NCI-H1105 (cell line): ENCODE measurements around the gene GRAMD4.

ENCODE experiments used
- DNase-seq: peaks from one replicate; lab custom pipeline; 2025; lab: John Stamatoyannopoulos, UW

The GRAMD4 gene

DNA sequence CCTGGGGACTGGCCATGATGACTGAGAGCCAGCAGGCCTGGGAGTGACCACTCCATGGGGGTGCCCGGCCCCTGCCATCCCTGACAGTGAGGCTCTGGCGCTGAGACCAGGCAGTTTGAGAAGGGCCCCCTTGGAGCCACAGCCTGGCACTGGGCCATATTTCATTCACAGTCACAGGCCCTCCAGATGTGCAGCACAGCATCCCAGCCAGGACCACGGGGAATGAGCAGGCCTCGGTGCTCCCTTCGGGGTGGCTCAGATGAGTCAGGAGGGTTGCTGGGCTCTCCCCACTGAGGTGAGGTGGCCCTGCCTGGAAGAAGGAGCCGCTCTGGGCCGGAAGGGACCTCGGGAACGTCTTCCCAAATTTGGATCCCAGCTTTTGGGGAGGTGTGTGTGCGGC is 53.0 kb downstream of the GRAMD4 start:
- DNase-seq: no peak

DNA sequence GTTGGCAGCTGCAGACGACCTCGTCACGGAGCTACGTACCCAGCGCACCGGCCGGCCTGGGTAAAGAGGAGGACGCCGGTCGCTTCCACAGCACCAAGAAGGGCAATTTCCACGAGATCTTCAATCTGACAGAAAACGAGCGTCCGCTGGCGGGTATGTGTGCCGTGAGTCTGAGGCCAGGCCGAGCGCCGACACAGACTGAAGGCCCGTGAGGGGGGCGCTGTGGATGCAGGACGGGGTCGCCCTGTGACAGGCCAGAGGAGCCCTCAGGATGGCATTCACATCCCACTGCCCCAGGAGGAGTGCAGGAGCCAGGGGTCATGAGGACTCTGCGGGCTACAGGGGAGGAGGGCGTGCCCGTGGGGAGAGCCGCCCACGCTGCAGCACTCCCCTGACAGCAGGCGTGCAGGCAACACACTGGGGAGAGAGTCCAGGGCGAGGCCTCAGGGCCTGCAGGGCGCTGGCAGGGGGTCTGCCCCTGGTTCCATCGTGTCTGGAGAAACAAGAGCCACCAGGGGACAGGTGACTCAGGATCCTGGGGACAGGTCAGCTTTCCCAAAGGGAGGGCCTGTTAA is 53.6 kb downstream of the GRAMD4 start:
- no peak for DNase-seq

- DNase-seq: no peak
Measured at GRCh38 chr22:46674367-46674781, 54.2 kb downstream of the GRAMD4 start.

DNA sequence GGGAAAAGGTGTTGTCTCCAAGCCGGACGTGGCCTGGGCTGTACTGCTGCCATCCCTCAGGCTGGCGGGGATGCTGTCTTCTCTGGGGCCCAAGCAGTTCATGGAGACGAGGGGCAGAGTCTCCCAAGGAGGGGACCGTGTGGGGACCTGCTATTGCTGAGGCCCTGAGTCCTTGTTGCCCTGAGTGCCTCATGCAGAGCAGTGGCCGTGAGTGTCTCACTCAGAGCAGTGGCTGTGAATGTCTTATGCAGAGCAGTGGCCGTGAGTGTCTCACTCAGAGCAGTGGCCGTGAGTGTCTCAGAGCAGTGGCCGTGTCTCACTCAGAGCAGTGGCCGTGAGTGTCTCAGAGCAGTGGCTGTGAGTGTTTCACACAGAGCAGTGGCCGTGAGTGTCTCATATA is 54.7 kb downstream of the GRAMD4 start:
- no peak for DNase-seq

- no peak for DNase-seq
Measured at GRCh38 chr22:46675479-46675878, 55.3 kb downstream of the GRAMD4 start.

DNA sequence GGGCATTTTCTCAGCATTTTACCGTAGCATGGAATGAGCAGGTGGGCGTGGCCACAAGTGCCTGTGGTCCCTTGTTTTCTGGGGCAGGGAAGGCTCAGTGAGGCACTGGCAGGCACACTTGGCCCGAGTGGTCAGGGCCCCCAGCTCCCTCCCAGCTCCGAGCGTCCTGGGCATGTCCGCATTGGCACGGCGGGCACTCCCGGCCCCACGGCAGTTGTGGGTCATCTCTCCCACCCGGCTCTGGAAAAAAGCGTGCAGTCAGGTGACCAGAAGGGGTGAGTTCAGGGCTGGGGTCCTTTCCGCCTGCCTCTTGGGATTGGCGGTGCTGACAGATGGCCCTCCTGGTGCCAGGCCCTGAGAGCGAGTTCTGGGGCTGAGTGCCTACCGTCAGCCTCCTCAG is 55.8 kb downstream of the GRAMD4 start:
- DNase-seq: no peak

GRCh38 chr22:46676479-46676878 is 56.3 kb downstream of the GRAMD4 start:
- no peak for DNase-seq

DNA sequence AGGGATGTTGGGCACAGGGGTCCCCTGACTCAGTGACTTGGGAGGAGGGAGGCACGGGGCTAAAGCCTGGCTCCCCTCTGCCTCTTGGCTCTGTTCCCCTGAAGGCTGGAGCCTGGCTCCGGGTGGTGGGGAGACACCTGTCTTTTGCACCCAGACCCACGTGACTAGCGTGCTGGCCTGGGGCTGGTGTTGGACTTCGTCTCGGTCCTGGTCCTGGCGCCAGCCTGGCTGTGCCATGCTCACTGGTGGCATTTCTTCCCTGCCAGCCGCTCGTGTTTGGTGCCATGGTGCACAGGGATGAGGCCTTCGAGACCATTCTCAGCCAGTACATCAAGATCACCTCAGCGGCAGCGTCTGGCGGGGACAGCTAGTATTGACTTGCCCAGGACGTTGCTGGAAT is 56.7 kb downstream of the GRAMD4 start:
- no peak for DNase-seq

- no peak for DNase-seq
Measured at GRCh38 chr22:46677323-46678002, 57.3 kb downstream of the GRAMD4 start.

DNA sequence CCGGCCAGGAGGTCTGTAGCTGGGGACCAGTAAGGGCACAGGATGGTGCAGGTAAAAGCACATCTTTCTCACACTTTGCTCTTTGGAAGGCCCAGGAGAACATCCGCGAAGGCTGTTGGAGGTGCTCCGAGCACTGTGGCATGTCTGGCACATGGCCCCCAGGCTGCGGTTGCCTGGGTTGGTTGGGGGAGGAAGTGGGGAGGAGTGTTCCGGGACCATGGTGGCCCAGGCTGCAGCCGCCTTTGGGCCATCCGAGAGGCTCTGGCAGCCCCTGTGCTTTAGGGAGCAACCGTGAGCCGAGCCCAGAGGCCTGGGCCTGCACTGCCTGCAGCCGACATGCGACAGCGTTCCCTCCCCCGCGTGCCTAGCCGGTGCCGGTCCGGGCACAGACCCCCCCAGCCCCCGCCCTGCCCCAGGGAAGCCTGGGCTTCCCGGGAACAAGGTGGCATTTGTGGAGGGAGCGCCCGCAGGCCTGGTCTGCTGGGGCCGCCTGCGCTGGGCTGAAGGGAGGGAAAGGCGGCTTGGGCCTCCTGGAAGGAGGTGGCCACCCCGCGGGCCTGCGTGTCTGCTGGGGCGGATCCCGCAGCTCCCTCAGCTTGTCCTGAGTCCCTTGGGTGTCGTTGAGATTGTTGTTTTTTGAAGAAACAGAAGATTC is 57.9 kb downstream of the GRAMD4 start:
- DNase-seq: no peak

GRCh38 chr22:46678785-46679700 is 58.9 kb downstream of the GRAMD4 start:
- DNase-seq: no peak

DNA sequence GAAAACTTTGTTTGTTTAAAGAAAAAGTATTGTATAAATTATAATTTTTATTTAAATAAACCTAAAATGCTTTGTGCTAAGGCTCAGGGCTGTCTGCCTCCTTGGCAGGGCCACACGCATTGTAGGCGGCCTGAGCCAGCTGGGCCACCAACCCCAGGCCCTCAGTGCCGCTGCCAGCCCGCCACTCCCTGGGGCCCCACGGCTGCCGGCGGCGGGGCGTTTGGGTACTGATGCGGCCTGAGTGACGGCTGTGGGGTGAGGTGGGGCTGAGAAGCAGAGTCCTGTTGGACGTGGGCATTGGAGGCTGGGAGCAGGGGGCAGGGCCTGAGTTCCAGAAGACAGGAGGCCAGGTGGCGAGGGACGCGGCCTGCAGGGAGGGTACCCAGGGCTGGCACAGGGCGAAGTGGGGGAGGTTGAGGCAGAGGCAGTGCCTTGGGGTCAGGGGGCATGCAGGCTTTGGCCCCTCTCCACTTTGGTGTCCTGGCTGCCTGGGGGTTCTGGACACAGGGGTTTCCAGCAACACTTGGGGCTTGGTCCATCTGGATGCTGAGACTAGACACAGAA is 59.6 kb downstream of the GRAMD4 start:
- no peak for DNase-seq

DNA sequence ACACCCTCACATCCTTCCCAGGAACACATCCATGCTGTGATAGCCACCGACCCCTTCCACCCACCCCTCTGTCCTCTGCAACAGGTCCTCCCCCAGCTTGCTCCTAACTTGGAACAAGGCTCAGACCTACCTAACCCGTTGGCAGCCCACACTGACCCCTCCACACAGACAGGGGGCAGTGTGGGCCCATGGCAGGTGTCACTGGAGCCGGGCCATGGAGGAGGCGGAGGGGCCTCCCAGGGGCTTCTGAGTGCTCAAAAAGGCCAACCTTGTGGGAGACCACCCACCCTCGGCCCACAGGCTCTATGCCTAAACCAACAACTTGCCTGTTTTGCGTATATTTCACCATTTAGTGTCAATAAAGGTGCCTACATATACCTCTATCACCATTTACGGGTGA is 60.8 kb downstream of the GRAMD4 start:
- DNase-seq: no peak

DNA sequence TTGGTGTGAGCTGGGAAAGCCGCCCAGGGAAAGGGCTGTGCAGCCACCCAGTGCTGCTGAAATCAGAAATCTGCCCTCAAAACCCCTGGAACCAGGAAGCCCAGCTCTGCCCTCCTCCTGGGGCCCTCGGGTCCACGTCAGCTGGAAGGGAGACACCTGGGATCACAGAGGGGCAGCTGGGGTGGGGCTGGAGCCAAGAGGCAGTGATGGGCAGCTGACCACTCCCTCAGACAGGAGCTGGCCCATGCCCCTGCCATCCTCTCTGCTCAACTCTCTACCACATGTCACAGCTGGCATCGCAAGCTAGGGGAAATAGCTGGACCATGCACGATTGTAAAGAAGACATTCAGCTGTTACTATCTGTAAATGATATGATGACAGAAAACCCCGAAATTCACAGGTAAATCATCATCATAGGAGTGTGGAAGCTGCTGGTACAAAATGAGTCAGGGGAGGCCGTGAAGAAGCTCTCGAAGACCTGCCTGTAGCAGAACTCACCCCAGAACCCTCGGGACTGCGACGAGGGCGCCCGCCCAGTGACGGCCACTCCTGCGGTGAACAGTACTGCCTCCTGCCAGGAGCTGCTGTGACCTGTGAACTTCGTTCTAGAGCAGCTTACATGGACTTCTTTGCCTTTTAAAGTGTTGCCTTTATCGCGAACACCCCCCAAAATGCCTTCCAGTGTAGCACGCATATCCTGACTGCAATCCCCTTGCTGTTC is 62.0 kb downstream of the GRAMD4 start:
- no peak for DNase-seq

- peak; percentile 61 for DNase-seq
Measured at GRCh38 chr22:46684706-46685105, 64.5 kb downstream of the GRAMD4 start.

DNA sequence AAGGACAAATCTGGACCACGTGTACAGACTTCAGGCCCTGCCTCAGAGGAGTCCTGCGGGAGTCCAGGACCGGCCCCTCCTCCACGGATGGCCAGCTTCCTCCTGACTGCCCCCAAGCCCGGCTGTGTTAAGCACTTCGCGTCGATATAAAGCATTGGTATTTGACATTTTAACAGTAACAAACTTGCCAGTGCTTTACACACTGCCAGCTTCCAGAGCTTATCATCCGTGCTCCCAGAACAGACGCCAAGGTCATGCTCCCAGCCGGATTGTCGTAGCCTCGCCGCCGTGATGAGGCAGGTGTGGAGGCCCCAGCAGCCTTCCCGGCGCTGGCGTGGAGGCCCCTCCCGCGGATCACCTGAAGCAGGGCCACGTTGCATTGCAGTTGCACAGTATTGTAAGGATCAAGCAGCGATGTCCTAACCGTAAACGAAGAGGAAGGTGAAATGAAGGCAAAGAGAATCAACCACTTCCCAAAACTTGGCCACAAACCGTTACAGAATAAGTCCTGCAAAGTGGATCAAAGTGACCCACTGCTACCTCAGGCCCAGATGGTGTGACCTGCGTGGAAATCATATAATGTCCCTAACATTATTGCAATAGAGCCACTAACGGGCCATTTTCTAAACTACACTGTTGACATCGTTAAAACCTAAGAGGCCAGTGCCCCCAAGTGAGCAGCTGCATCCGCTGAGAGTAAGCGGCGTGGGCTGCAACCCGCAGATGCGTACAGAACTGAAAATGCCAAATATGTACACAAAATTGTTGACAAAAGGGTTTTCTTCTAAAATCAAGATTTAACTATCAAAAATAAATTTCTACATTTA is 66.2 kb downstream of the GRAMD4 start:
- DNase-seq: no peak

DNA sequence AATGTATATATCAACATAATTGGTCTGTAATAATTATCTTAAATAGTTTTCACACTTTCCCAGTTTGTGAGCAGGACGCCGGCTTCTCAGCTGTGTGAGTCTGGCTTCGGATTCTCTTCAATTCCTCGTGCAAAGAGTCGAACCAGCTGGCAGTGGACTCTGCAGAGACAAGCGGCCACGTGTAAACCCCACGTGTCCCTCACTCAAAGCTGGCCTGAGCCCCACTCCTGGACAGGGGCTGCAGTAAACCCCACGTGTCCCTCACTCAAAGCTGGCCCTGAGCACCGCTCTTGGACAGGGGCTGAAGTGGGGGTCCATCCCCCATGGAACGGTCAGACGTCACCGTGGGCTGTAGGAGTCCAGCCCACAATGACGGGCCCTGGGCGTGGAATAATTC is 66.9 kb downstream of the GRAMD4 start:
- no peak for DNase-seq

DNA sequence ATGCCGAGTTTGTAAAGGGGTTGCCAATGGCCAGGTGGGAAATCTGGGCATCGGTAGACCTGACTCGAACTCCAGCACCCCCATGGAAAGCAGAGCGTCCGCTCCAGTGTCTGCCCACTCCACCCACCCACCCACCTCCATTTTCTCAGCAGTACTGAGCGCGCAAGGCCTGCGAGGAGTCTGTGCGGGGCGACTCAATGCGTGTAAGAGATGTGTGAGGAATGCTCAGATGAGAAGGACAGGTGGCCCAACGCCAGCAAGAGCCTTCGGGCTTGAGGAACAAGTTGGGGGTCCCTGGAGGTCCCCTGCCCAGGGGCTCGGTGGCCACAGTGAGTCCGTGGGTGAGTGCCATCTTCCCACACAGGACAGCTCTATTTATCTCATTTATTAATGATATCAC is 67.3 kb downstream of the GRAMD4 start:
- DNase-seq: no peak

GRCh38 chr22:46688949-46689348 is 68.8 kb downstream of the GRAMD4 start:
- DNase-seq: no peak

GRCh38 chr22:46690146-46690545 is 70.0 kb downstream of the GRAMD4 start:
- DNase-seq: no peak

GRCh38 chr22:46691571-46691970 is 71.4 kb downstream of the GRAMD4 start:
- no peak for DNase-seq
